Activated CD4-positive, alpha-beta T cell treated with anti-CD3 and anti-CD28 coated beads, Interleukin-2, amount 50 U/mL, for 24 hours (primary cell): ENCODE measurements around the gene RAPGEF2.

Source experiments
- DNase-seq, 2 donors: peaks; one replicate each; pipeline ENCODE4 v3.0.0-alpha.2; 2020; ENCODE audit warnings: low read depth in 1 of 2, low spot score in 1 of 2

The RAPGEF2 gene

GRCh38 chr4:159190651-159191050 lies 87.8 kb downstream of the RAPGEF2 start:
- DNase-seq, result no peak

GRCh38 chr4:159191989-159192388 lies 89.1 kb downstream of the RAPGEF2 start:
- no peak for DNase-seq

GRCh38 chr4:159193046-159193620 lies 90.3 kb downstream of the RAPGEF2 start:
- no peak for DNase-seq

- no peak for DNase-seq
Observed at GRCh38 chr4:159195361-159195769, 92.5 kb downstream of the RAPGEF2 start.

GRCh38 chr4:159197260-159197884 lies 94.5 kb downstream of the RAPGEF2 start:
- no peak for DNase-seq

- no peak for DNase-seq
Observed at GRCh38 chr4:159197885-159198269, 95.0 kb downstream of the RAPGEF2 start.

GRCh38 chr4:159199826-159200225 lies 96.9 kb downstream of the RAPGEF2 start:
- no peak for DNase-seq

GRCh38 chr4:159201168-159201567 lies 98.3 kb downstream of the RAPGEF2 start:
- DNase-seq, result no peak

GRCh38 chr4:159204566-159204965 lies 101.7 kb downstream of the RAPGEF2 start:
- DNase-seq, result no peak

GRCh38 chr4:159205466-159205865 lies 102.6 kb downstream of the RAPGEF2 start:
- no peak for DNase-seq

- peak; percentile 11 to 63 for DNase-seq
Observed at GRCh38 chr4:159206427-159206871, 103.6 kb downstream of the RAPGEF2 start.

- no peak for DNase-seq
Observed at GRCh38 chr4:159209249-159209648, 106.4 kb downstream of the RAPGEF2 start.

- DNase-seq, result no peak
Observed at GRCh38 chr4:159210975-159211374, 108.1 kb downstream of the RAPGEF2 start.

- DNase-seq, result no peak
Observed at GRCh38 chr4:159212675-159213293, 109.9 kb downstream of the RAPGEF2 start.

GRCh38 chr4:159216834-159217233 lies 114.0 kb downstream of the RAPGEF2 start:
- DNase-seq, result no peak

GRCh38 chr4:159219862-159220261 lies 117.0 kb downstream of the RAPGEF2 start:
- no peak for DNase-seq

GRCh38 chr4:159220353-159220752 lies 117.5 kb downstream of the RAPGEF2 start:
- DNase-seq, result no peak

GRCh38 chr4:159221280-159221679 lies 118.4 kb downstream of the RAPGEF2 start:
- DNase-seq, result no peak

GRCh38 chr4:159222043-159222552 lies 119.2 kb downstream of the RAPGEF2 start:
- no peak for DNase-seq

- DNase-seq, result no peak
Observed at GRCh38 chr4:159224408-159224807, 121.5 kb downstream of the RAPGEF2 start.

GRCh38 chr4:159227378-159227777 lies 124.5 kb downstream of the RAPGEF2 start:
- DNase-seq, result no peak

- no peak for DNase-seq
Observed at GRCh38 chr4:159227984-159228383, 125.1 kb downstream of the RAPGEF2 start.
